ENCODE data around the gene PRDM16.

DNA sequence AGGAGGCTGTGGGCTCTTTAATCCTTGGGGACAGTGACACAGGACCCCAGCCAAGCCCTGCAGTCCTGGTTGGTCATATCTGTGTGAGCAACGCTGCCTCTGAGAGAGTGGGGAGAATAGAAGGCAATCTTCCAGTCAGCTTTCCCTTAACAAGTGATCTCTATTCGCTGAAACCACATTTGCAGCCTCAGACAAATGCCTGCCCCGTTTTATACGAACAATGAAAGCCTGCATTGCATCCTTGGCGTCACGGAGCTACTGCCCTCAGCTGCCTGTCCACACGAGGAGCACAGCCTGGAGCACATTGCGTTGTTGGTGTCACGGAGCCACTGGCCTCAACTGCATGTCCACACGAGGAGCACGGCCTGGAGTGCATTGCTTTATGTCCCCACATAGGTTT is 235.2 kb downstream of the PRDM16 start:
- TF ChIP-seq EZH2 (IDR thresholded peaks at IDR 0.05; ENCODE audit: insufficient read depth, low read length), result no peak
- TF ChIP-seq, protein P1, sequence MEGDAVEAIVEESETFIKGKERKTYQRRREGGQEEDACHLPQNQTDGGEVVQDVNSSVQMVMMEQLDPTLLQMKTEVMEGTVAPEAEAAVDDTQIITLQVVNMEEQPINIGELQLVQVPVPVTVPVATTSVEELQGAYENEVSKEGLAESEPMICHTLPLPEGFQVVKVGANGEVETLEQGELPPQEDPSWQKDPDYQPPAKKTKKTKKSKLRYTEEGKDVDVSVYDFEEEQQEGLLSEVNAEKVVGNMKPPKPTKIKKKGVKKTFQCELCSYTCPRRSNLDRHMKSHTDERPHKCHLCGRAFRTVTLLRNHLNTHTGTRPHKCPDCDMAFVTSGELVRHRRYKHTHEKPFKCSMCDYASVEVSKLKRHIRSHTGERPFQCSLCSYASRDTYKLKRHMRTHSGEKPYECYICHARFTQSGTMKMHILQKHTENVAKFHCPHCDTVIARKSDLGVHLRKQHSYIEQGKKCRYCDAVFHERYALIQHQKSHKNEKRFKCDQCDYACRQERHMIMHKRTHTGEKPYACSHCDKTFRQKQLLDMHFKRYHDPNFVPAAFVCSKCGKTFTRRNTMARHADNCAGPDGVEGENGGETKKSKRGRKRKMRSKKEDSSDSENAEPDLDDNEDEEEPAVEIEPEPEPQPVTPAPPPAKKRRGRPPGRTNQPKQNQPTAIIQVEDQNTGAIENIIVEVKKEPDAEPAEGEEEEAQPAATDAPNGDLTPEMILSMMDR (IDR thresholded peaks at IDR 0.05; ENCODE audit: insufficient read depth, low read depth, low read length), result no peak

Measured in astrocyte (in vitro differentiated cells and primary cell).